GM19467 (cell line): ENCODE results near the gene TFG.

ENCODE experiments used
- ATAC-seq: cut with Tn5 transposase; IDR thresholded peaks from one replicate; pipeline ENCODE4 v1.9.1; 2021; ENCODE audit warnings: mild to moderate bottlenecking, moderate library complexity; ENCODE audit not compliant: unreplicated experiment

Gene TFG

GRCh38 chr3:100789579-100789978, 80.3 kb downstream of the TFG start:
- ATAC-seq: no peak

GRCh38 chr3:100796556-100796955, 87.3 kb downstream of the TFG start:
- no peak for ATAC-seq

- ATAC-seq: no peak
These were observed 88.7 kb downstream of the TFG start for GRCh38 chr3:100798012-100798411.
